HepG2 (cell line): ENCODE results near the gene JOSD1. TPM values are rescaled to one million over a fixed set of nuclear protein-coding genes. Genes with fewer than 3 reads are reported as not detected.
A peak's percentile ranks its signal among the peaks of the same experiment; 100 is the strongest.

Experiments
- BRD4 ChIP-seq: sonication (generic); formaldehyde crosslinking; IDR thresholded peaks from 2 replicates; pipeline ENCODE4 v1.4.0; 2020; ENCODE audit warnings: missing genetic modification reagents
- HOXA9 ChIP-seq: sonication (generic); formaldehyde crosslinking; IDR thresholded peaks from 2 replicates; pipeline ENCODE4 v1.8.1; 2022; ENCODE audit warnings: missing genetic modification reagents, mild to moderate bottlenecking, moderate library complexity, borderline replicate concordance
- MEF2D ChIP-seq: sonication (generic); formaldehyde crosslinking; IDR thresholded peaks from 2 replicates; pipeline ENCODE4 v1.5.1; 2020; ENCODE audit warnings: mild to moderate bottlenecking, missing genetic modification reagents
- RBM22 ChIP-seq: fragments of 200-400 bp; formaldehyde crosslinking; optimal IDR thresholded peaks from 2 replicates; pipeline ENCODE3; 2017; ENCODE audit warnings: mild to moderate bottlenecking, low read length, moderate library complexity
- TBX3 ChIP-seq: fragments of 450-650 bp; IDR thresholded peaks from 2 replicates; pipeline ENCODE4 v1.6.1; 2017; ENCODE audit warnings: antibody characterized with exemption, mild to moderate bottlenecking, inconsistent platforms, borderline replicate concordance
- TCF12 ChIP-seq, 2 experiments: fragments of 450-650 bp in 1 of 2; sonication (generic) in 1 of 2; formaldehyde crosslinking in 1 of 2; IDR thresholded peaks; 2 replicates each; pipeline versions ENCODE4 v1.6.1 to v1.8.0; 2017 to 2022; ENCODE audit warnings: antibody characterized with exemption in 1 of 2, mild to moderate bottlenecking in 1 of 2, missing genetic modification reagents in 1 of 2, moderate library complexity in 1 of 2
- ZBTB38 ChIP-seq: sonication (generic); formaldehyde crosslinking; IDR thresholded peaks from 2 replicates; pipeline ENCODE4 v1.5.1; 2020; ENCODE audit warnings: mild to moderate bottlenecking, missing genetic modification reagents
- ZMYM2 ChIP-seq: sonication (generic); formaldehyde crosslinking; IDR thresholded peaks from 2 replicates; pipeline ENCODE4 v1.8.0; 2022; ENCODE audit warnings: mild to moderate bottlenecking, missing genetic modification reagents
- ZNF329 ChIP-seq: sonication (generic); formaldehyde crosslinking; IDR thresholded peaks from 2 replicates; pipeline ENCODE4 v1.9.0; 2021; ENCODE audit warnings: low read depth, mild to moderate bottlenecking, missing genetic modification reagents
- ZNF737 ChIP-seq: sonication (generic); formaldehyde crosslinking; IDR thresholded peaks from 2 replicates; pipeline ENCODE4 v1.5.0; 2020; ENCODE audit warnings: missing genetic modification reagents, mild to moderate bottlenecking, borderline replicate concordance
- ZNF749 ChIP-seq: sonication (generic); formaldehyde crosslinking; IDR thresholded peaks from 2 replicates; pipeline ENCODE4 v1.8.0; 2022; ENCODE audit warnings: mild to moderate bottlenecking, missing genetic modification reagents, moderate library complexity, borderline replicate concordance
- polyA plus RNA-seq, 8 experiments: library from polyadenylated mRNA; depleted of rRNA in 3 of 8; stranded (reverse) in 7 of 8; unstranded in 1 of 8; fragments of >200 nt; fragmentation: Illumina TruSeq in 4 of 8; extraction: Trizol in 4 of 8; gene quantifications; 2 replicates each; pipeline versions ENCODE4 v1.2.1 to v1.2.3, GENCODE V29; 2011 to 2016; ENCODE audit warnings: low read depth in 4 of 8, missing spikeins in 1 of 8, mixed read lengths in 1 of 8; ENCODE audit not compliant: insufficient read depth in 1 of 8
- total RNA-seq, 5 experiments: library from RNA; depleted of rRNA; stranded (reverse); fragments of >200 nt; fragmentation: Illumina TruSeq; extraction: Trizol; gene quantifications; 2 replicates each; pipeline ENCODE4 v1.2.3, GENCODE V29; 2016; ENCODE audit warnings: low read depth in 1 of 5
- TF ChIP-seq, protein P1 (sequence below): sonication (generic); formaldehyde crosslinking; IDR thresholded peaks from 2 replicates; pipeline ENCODE4 v1.5.1; 2020; ENCODE audit warnings: mild to moderate bottlenecking, missing genetic modification reagents, moderate library complexity
- TF ChIP-seq, protein P2 (sequence below): sonication (generic); formaldehyde crosslinking; IDR thresholded peaks from 2 replicates; pipeline ENCODE4 v1.5.0; 2020; ENCODE audit warnings: mild to moderate bottlenecking, missing genetic modification reagents
- TF ChIP-seq, protein P3 (sequence below): sonication (generic); formaldehyde crosslinking; IDR thresholded peaks from 2 replicates; pipeline ENCODE4 v1.5.0; 2020; ENCODE audit warnings: missing genetic modification reagents
- TF ChIP-seq, protein P4 (sequence below): IDR thresholded peaks from 2 replicates; pipeline ENCODE4 v1.6.1; 2016
- TF ChIP-seq, protein P5 (sequence below): sonication (generic); formaldehyde crosslinking; IDR thresholded peaks from 2 replicates; pipeline ENCODE4 v1.5.0; 2020; ENCODE audit warnings: missing genetic modification reagents

The JOSD1 gene
- total and polyA plus RNA-seq, 2 of the 13 experiments (the other 11 are each of a cell fraction or from before 2014, with no cell fraction given): 31.7 to 38.4 TPM

DNA sequence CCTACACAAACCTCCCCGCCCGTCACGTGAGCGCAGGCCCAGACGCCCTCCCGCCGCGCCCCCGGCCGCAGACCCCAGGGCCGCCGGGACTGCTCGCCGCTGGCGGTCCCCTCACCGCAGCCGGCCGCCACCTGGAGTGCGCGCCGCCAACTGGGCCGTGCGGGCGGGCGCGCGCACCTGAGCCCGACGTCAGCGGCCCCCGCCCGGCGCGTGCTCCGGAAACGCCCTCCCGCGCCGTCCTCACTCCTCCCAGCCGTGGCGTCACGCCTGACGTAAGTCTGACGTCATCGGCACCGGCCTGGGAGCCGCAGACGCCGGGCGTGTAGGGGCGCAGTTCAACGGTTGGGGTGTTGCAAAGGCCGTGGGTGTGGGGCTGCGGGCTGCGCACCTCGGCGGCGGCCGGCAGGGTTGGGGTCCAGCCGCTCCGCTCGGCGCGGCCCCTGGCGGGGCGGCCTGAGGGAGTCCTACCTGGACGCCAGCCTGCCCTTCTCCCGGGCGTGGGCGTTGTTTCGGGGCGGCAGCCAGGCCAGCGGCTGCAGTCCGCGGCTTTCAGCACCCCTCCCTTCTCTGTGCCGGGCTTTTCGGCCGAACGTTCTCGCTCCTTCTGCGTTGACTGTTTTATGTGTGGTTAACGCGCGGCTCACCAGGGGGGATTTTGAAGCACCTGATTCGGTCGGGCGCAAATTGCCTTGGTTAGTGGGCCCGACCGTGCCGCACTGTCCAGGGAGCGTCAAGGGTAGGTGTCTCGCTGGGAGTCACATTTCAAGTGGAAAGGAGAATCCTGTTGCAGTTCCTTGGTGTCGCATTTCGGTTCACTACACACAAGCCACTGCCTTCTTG, at the start of gene JOSD1 (continued):
- TF ChIP-seq, protein P1, sequence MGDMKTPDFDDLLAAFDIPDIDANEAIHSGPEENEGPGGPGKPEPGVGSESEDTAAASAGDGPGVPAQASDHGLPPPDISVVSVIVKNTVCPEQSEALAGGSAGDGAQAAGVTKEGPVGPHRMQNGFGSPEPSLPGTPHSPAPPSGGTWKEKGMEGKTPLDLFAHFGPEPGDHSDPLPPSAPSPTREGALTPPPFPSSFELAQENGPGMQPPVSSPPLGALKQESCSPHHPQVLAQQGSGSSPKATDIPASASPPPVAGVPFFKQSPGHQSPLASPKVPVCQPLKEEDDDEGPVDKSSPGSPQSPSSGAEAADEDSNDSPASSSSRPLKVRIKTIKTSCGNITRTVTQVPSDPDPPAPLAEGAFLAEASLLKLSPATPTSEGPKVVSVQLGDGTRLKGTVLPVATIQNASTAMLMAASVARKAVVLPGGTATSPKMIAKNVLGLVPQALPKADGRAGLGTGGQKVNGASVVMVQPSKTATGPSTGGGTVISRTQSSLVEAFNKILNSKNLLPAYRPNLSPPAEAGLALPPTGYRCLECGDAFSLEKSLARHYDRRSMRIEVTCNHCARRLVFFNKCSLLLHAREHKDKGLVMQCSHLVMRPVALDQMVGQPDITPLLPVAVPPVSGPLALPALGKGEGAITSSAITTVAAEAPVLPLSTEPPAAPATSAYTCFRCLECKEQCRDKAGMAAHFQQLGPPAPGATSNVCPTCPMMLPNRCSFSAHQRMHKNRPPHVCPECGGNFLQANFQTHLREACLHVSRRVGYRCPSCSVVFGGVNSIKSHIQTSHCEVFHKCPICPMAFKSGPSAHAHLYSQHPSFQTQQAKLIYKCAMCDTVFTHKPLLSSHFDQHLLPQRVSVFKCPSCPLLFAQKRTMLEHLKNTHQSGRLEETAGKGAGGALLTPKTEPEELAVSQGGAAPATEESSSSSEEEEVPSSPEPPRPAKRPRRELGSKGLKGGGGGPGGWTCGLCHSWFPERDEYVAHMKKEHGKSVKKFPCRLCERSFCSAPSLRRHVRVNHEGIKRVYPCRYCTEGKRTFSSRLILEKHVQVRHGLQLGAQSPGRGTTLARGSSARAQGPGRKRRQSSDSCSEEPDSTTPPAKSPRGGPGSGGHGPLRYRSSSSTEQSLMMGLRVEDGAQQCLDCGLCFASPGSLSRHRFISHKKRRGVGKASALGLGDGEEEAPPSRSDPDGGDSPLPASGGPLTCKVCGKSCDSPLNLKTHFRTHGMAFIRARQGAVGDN: peak; percentile 91
- no peak for TF ChIP-seq TCF12 (IDR thresholded peaks at IDR 0.05)
- 0 out of 2 replicates have a peak, but pooled peaks have one; percentile 20 for TF ChIP-seq TCF12 (CRISPR knock-in tag; IDR thresholded peaks at IDR 0.05)
- TF ChIP-seq RBM22: no peak
- TF ChIP-seq TBX3: no peak
- peak; percentile 92 for TF ChIP-seq ZNF329 (CRISPR knock-in tag)
- TF ChIP-seq ZMYM2: no peak; the same call in 1 of the 2 replicates
- TF ChIP-seq ZBTB38 (CRISPR knock-in tag): peak; percentile 73
- TF ChIP-seq, protein P2, sequence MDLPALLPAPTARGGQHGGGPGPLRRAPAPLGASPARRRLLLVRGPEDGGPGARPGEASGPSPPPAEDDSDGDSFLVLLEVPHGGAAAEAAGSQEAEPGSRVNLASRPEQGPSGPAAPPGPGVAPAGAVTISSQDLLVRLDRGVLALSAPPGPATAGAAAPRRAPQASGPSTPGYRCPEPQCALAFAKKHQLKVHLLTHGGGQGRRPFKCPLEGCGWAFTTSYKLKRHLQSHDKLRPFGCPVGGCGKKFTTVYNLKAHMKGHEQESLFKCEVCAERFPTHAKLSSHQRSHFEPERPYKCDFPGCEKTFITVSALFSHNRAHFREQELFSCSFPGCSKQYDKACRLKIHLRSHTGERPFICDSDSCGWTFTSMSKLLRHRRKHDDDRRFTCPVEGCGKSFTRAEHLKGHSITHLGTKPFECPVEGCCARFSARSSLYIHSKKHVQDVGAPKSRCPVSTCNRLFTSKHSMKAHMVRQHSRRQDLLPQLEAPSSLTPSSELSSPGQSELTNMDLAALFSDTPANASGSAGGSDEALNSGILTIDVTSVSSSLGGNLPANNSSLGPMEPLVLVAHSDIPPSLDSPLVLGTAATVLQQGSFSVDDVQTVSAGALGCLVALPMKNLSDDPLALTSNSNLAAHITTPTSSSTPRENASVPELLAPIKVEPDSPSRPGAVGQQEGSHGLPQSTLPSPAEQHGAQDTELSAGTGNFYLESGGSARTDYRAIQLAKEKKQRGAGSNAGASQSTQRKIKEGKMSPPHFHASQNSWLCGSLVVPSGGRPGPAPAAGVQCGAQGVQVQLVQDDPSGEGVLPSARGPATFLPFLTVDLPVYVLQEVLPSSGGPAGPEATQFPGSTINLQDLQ (CRISPR knock-in tag): peak; percentile 51
- no peak; the same call in none of the 2 replicates for TF ChIP-seq BRD4 (CRISPR knock-in tag)
- TF ChIP-seq ZNF737 (CRISPR knock-in tag): no peak
- TF ChIP-seq, protein P3, sequence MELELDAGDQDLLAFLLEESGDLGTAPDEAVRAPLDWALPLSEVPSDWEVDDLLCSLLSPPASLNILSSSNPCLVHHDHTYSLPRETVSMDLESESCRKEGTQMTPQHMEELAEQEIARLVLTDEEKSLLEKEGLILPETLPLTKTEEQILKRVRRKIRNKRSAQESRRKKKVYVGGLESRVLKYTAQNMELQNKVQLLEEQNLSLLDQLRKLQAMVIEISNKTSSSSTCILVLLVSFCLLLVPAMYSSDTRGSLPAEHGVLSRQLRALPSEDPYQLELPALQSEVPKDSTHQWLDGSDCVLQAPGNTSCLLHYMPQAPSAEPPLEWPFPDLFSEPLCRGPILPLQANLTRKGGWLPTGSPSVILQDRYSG (CRISPR knock-in tag): no peak
- TF ChIP-seq, protein P4, sequence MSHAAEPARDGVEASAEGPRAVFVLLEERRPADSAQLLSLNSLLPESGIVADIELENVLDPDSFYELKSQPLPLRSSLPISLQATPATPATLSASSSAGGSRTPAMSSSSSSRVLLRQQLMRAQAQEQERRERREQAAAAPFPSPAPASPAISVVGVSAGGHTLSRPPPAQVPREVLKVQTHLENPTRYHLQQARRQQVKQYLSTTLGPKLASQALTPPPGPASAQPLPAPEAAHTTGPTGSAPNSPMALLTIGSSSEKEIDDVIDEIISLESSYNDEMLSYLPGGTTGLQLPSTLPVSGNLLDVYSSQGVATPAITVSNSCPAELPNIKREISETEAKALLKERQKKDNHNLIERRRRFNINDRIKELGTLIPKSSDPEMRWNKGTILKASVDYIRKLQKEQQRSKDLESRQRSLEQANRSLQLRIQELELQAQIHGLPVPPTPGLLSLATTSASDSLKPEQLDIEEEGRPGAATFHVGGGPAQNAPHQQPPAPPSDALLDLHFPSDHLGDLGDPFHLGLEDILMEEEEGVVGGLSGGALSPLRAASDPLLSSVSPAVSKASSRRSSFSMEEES (CRISPR knock-in tag): 0 out of 2 replicates have a peak, but pooled peaks have one; percentile 8
- peak; percentile 70; the same call in 1 of the 2 replicates for TF ChIP-seq HOXA9 (CRISPR knock-in tag)
- no peak for TF ChIP-seq MEF2D (CRISPR knock-in tag)
- TF ChIP-seq, protein P5, sequence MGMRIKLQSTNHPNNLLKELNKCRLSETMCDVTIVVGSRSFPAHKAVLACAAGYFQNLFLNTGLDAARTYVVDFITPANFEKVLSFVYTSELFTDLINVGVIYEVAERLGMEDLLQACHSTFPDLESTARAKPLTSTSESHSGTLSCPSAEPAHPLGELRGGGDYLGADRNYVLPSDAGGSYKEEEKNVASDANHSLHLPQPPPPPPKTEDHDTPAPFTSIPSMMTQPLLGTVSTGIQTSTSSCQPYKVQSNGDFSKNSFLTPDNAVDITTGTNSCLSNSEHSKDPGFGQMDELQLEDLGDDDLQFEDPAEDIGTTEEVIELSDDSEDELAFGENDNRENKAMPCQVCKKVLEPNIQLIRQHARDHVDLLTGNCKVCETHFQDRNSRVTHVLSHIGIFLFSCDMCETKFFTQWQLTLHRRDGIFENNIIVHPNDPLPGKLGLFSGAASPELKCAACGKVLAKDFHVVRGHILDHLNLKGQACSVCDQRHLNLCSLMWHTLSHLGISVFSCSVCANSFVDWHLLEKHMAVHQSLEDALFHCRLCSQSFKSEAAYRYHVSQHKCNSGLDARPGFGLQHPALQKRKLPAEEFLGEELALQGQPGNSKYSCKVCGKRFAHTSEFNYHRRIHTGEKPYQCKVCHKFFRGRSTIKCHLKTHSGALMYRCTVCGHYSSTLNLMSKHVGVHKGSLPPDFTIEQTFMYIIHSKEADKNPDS: no peak
- peak; percentile 92; the same call in 1 of the 2 replicates for TF ChIP-seq ZNF749 (CRISPR knock-in tag)
